HG02981 (cell line): Measurements from ENCODE around the gene VN1R4.
"Not testable (repeated sequence)": the region's sequence is repeated elsewhere in the genome, so short reads cannot be mapped to it uniquely, and the experiment has no call there.

Experiments used
- ATAC-seq: cut with Tn5 transposase; IDR thresholded peaks from one replicate; pipeline ENCODE4 v1.9.1; 2021; ENCODE audit warnings: mild to moderate bottlenecking, moderate library complexity; ENCODE audit not compliant: unreplicated experiment

The VN1R4 gene, protein sequence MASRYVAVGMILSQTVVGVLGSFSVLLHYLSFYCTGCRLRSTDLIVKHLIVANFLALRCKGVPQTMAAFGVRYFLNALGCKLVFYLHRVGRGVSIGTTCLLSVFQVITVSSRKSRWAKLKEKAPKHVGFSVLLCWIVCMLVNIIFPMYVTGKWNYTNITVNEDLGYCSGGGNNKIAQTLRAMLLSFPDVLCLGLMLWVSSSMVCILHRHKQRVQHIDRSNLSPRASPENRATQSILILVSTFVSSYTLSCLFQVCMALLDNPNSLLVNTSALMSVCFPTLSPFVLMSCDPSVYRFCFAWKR

DNA sequence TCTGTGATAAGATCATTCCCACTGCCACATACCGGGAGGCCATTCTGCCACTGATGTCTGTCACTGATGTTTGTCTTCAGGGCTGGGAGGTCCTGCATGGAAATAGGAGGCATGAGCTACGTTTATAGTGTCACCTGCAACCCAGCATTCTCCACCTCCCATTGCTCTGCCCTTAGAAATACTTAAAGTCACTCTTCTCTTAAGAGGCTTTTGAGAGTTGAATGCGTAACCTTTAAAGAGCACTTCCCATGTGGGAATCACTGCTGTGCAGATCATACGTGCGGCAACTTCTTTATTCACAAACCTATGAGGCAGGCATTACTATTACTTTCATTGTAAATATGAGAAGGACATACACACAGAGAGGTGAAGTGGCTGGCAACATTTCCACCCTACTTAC lies at the start of gene VN1R4:
TSS of gene VN1R4 (minus strand) at position 101 of the 400 bp plus-strand sequence. CDS start at position 43, 58 bp downstream.
- ATAC-seq = not testable (repeated sequence)

DNA sequence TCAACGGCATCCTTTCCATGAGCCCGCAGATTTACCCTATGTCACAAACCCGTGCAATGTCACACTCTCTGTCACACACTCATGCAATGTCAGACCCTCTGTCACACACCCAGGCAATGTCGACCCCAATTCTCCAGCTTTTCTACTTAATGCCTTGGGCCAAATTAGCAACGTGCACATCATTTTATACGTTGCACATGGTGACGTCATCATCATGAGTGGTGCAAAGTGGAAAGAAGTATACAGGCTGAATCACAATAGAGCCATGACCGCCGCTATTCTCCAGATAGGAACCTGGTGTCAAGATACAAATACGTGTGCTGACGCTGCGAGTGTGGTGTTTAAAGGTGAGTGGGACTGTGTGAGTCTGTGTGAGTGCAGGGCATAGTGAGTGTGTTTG lies 44.4 kb upstream of the VN1R4 start:
- no peak for ATAC-seq

DNA sequence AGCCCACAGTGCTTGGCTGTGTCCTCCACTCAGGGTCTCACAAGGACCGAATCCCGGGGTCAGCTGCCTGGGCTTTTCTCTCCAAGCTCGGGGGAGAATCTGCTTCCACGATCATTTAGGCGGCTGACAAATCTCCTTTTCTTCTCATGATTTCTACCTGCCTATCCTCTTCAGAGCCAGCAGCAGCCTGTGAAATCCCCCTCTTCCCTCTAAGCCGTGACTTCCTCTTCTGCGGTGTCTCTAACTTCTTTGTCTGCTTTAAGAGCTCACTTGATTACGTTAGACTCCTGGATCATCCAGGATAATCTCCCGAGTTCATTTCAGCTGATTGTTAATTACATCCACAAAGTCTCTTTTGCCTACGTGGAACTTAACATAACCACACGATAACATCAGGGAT lies 43.5 kb upstream of the VN1R4 start:
- no peak for ATAC-seq

DNA sequence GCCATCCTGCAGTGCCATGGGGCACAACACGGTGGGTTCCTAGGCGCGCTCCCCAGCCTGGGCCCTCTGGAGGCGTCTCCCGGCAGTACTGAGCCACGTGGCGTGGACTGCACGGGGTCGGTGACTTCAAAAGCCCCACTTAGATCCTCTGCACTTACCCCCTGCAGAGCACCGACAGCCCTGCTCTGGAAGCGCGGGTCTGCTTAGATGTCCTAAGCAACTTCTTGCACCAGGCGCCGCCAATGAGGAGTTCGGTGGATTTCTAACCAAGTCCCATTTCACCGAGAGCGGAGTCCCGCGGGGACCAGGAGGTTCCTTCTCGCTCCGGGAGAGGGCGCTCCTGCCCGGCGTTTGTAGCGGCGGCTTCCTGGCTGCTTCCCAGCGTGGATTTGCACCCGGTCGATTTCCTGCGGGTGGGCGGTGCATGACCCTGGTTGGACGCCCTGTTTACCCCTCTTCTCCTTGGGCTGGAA lies 40.9 kb upstream of the VN1R4 start:
- ATAC-seq = no peak

DNA sequence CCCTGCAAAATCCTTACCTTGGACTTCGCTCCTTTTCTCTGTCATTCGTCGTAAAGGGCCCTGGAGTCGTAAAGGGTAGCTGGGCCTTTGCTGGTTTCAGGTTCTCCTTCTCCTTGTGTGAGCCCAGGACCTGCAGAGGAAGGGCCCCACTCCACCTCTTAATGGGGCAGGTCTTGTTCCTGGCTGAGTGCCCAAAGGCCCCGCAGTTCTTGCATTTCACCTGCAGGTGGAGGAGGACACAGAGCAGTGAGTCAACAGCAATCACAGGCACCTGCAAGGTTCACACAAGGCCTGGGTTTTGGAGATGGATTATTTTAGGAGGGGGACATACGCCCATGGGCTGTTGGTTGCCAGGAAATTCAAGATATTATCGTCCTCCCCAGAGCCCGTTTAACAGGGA lies 33.8 kb upstream of the VN1R4 start:
- not testable (repeated sequence) for ATAC-seq

DNA sequence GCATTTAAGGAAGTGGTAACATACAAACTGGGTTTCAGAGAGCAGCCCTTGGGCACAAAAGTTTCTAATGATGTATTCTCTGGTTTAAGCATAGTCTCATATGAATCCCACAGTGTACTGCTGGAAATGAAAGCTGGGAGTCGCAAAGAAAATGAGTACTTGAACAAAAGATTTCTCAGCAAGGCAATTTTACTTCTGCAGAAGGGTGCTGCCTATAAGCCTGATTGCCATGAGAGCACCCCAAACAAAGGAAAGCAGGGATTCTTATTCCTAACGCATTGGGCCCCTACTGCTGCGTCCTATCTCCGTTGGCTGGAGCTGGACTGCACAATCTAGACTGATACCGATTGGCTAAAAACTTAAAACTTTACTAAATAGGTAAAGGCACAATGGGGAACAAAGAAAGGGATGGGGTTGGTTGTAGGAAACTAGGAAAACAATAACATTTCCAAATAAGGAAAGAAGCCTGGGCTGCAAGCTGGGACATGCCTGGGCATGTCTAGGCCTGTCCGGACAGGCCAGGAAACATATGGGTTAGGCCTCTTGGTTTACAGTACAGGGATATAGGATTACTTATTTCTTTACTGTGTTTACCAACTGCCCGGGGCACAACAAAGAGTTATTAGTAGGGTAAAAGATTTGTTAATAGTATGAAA lies 27.4 kb upstream of the VN1R4 start:
- ATAC-seq = no peak

DNA sequence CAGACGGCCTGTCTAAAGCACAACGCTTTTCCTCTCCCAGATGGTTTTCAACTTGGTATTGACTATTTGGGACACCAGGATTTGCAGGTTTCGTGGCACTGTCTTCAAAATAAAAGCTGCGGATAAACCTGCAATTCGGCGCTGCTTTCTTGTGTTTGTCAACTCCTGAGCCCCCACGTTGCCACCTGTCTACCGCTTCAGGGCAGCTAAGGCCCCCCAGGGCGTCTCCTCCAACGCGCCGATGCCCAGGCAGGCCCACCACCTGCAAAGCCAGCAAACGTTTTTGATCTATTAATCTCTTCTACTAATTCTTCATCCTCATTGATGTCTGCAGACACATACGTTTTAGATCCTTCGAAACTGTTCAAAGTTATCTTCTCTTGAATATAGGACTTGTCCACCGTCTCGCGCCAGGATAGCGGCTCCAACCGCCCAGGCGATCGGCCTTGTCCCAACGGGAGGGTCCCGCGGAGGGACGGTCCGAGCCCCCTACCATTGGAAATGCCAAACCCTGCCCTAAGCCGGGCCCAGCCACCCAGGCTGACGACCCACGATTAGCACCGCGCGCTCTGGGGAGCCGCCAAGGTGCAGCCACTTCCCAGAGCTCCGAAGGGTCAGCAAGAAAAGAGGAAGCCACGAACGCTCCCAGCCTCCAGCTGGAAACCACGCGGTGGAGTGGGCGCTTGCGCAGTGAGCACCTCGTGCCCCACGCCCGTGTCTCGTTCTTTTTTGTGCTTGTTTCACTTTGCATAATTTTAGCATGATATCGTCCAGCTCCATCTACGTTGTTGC lies 23.4 kb upstream of the VN1R4 start:
- ATAC-seq = no peak

DNA sequence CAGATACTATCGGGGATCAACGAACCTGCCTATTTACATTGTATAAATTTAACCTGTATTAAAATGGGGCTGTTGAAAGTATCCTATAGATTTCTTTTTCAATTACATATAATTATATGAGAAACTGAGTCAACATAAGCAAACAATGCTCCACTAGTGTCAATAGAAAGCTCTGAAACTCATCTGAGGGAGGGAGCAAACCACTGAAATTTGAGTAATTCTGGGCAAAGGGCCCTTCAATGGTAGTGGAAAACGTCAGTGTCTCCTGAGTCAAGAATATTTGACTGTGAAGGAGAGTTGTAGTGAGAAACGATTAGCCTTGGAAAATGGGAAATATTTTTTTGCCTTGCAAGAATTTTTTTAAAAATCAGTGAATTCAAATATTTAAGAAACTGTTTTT lies 17.6 kb upstream of the VN1R4 start:
- ATAC-seq = no peak

DNA sequence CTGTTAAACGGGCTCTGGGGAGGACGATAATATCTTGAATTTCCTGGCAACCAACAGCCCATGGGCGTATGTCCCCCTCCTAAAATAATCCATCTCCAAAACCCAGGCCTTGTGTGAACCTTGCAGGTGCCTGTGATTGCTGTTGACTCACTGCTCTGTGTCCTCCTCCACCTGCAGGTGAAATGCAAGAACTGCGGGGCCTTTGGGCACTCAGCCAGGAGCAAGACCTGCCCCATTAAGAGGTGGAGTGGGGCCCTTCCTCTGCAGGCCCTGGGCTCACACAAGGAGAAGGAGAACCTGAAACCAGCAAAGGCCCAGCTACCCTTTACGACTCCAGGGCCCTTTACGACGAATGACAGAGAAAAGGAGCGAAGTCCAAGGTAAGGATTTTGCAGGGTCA lies 14.4 kb upstream of the VN1R4 start:
- ATAC-seq = not testable (repeated sequence)

DNA sequence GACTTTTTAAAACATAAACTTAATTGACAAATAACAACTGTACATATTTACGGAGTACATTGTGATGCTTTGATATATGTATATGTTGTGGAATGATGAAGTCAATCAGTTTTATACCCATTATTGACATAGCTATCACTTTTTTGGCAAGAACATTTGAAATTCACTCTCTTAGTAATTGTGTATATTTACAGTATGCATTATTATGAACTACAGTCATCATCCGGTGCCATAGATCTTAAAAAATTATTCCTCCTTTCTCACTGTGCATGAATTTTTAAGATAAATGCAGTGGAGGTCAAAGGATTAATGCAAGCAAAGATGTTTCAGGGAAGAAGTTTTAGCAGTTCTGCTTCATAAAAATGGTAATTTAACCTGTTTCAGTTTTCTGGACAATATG lies 8.0 kb upstream of the VN1R4 start:
- no peak for ATAC-seq

DNA sequence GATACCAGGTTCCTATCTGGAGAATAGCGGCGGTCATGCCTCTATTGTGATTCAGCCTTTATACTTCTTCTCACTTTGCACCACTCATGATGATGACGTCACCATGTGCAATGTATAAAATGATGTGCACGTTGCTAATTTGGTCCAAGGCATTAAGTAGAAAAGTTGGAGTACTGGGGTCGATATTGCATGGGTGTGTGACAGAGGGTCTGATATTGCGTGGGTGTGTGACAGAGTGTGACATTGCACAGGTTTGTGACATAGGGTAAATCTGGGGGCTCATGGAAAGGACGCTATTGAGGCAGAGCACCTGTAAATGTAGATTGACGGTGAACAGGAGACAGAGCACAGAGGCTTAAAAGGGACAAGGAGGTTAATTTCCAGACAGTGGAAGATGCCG lies 4.5 kb upstream of the VN1R4 start:
- ATAC-seq = no peak

DNA sequence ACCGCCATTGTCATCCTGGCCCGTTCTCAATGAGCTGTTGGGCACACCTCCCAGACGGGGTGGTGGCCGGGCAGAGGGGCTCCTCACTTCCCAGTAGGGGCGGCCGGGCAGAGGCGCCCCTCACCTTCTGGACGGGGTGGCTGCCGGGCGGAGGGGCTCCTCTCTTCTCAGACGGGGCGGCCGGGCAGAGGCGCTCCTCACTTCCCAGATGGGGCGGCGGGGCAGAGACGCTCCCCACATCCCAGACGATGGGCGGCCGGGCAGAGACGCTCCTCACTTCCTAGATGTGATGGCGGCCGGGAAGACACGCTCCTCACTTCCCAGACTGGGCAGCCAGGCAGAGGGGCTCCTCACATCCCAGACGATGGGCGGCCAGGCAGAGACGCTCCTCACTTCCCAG lies 2.3 kb upstream of the VN1R4 start:
- ATAC-seq = not testable (repeated sequence)

DNA sequence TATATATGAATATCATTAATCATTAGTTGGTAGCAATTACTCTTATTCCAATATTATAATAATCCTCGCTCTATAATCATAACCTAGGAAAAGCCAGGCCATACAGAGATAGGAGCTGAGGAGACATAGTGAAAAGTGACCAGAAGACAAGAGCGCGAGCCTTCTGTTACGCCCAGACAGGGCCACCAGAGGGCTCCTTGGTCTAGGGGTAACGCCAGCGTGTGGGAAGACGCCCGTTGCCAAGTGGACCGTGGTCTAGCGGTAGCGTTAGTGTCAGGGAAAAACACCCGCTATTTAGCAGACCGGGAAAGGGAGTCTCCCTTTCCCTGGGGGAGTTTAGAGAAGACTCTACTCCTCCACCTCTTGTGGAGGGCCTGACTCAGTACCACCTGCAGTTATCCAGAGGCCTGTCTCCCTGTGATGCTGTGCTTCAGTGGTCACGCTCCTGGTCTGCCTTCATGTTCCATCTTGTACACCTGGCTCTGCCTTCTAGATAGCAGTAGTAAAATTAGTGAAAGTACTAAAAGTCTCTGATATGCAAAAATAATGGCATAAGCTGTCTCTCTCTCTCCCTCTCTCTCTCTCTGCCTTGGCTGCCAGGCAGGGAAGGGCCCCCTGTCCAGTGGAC lies 9.7 kb downstream of the VN1R4 start, which contains the start of gene VN1R2:
TSS of gene VN1R2 (plus strand) at position 578 of the 628 bp plus-strand sequence. CDS start 84 bp downstream, outside the sequence.
- ATAC-seq = not testable (repeated sequence)

DNA sequence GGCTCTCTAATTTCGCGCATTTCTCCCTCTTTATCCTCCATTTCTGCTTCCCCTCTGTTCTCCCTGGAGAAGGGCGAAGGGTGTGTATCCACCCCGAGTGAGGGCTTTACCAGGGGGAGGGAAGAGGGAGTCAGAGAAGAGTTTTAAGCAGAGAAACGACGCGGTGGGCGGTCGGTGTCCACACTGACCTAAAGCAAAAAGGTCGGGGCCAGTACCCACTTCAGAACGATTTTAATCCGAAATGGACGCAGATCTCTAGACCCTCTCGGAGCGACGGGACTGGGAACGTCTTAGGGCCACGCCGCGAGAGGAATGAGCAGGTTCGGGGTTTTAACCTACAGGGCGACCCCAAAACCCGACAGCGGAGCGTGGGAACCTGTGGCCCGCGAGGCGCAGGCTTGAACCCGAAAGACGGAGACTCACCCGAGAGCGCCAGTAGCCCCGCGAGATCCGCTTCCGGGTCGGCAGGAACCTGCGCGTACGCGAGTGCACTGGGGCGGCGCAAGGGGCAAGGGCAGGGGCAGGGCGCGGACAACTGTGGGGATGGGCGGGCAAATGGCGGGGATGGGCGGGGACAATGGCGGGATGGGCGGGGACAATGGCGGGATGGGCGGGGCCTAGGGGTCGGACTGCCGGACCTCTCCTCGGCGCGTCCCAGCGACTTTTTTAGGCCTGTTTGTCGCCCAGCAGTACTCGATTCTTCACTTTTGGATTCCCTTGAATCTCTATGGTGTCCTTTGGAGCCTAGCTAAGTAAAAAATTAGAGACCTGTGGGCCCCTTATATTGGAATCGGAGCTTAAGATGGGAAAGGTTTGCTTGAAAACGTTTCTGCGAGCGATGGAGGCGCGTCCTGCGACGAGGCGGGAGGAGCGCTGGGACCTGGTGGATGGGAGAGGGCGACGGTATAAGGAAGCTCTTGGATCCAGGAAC lies 12.8 kb downstream of the VN1R4 start, which contains the start of gene ZNF677:
TSS of gene ZNF677 (minus strand) at position 463 of the 931 bp plus-strand sequence. CDS start 3,323 bp downstream, outside the sequence.
- peak; percentile 63 for ATAC-seq

DNA sequence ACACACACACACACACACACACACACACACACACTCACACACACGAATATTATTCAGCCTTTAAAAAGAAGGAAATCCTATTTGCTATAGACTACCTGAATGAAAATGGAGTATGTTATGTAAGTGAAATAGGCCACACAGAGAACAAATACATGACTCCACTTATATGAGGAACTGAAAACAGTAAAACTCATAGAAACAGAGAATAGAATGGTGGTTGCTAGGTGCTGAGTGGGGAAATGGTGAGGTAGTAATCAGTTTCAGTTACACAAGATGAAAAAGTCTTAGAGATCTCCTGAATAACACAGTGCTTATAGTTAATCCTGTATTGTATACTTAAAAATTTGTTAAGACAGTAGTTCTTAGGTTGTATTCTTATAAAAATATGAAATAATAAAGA lies 21.0 kb downstream of the VN1R4 start:
- no peak for ATAC-seq

DNA sequence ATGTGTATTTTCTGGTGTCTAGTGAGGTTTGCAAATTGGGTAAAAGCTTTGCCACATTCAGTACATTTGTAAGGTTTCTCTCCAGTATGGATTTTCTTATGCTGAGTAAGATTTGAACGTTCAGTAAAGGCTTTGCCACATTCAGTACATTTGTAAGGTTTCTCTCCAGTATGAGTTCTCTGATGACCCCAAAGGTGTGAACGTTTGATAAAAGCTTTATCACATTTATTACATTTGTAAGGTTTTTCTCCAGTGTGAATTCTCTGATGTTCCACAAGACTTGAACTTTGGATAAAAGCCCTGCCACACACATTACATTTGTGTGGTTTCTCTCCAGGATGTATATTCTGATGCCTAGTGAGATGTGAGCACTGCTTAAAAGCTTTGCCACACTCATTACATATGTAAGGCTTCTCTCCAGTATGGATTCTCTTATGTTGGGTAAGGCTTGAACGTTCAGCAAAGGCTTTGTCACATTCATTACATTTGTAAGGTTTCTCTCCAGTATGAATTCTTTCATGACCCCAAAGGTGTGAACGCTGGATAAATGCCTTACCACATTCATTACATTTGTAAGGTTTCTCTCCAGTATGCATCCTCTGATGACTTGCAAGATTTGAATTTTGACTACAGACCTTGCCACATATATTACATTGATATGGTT lies 30.3 kb downstream of the VN1R4 start:
- no peak for ATAC-seq

DNA sequence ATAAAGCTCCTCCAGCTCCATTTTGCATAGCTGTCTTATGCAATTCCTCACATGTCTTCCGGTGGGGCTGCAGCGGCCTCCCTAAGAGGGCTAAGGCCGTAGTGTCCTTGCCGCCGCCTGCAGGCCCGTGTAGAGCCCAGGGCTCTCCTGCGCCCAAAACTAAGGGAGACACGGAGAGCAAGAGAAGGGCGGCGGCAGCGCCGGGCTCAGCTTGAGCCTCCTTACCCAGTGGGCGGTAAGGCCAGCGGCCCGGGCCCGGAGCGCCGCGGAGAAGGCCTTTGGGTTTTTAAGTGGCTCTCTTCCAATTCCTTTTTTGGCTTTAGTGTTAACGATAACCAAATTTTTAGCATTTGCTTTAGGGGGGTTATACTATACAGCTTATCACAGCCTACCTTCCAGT lies 42.9 kb downstream of the VN1R4 start:
- no peak for ATAC-seq

DNA sequence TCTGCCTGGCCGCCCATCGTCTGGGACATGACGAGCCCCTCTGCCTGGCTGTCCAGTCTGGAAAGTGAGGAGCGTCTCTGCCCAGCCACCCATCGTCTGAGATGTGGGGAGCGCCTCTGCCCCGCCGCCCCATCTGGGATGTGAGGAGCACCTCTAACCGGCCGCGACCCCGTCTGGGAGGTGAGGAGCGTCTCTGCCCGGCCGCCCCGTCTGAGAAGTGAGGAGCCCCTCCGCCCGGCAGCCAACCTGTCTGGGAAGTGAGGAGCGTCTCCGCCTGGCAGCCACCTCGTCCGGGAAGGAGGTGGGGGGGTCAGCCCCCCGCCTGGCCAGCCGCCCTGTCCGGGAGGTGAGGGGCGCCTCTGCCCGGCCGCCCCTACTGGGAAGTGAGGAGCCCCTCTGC lies 44.8 kb downstream of the VN1R4 start:
- ATAC-seq = not testable (repeated sequence)
